GM23338 (cell line): ENCODE results near the gene ZNF318. TPM values are rescaled to one million over a fixed set of nuclear protein-coding genes. Genes with fewer than 3 reads are reported as not detected.

Experiments used
- ATAC-seq: fragments of 200-7000 bp; cut with Tn5 transposase; 3 replicates; pipeline ENCODE4 v1.9.1; 2020
- DNase-seq: peaks from one replicate; pipeline ENCODE4 v3.0.0-alpha.2; 2015; ENCODE audit warnings: low spot score
- H2AFZ ChIP-seq: fragments of 200-600 bp; sonication (generic); 2 replicates; pipeline ENCODE4 v1.8.0; 2016; ENCODE audit warnings: antibody characterized with exemption, mild to moderate bottlenecking, moderate library complexity
- H3F3A ChIP-seq: fragments of 200-600 bp; sonication (generic); replicated peaks from 2 replicates; pipeline ENCODE4 v1.8.0; 2017; ENCODE audit warnings: antibody characterized with exemption, mixed run types, low read depth
- H3K27ac ChIP-seq: fragments of 200-600 bp; sonication (generic); 2 replicates; pipeline ENCODE4 v1.6.1; 2016; ENCODE audit warnings: low read depth
- H3K27me3 ChIP-seq: fragments of 200-600 bp; sonication (generic); 2 replicates; pipeline ENCODE4 v1.8.0; 2016; ENCODE audit warnings: mild to moderate bottlenecking, mixed run types, moderate library complexity; ENCODE audit not compliant: insufficient read depth
- H3K36me3 ChIP-seq: fragments of 200-600 bp; sonication (generic); 2 replicates; pipeline ENCODE4 v1.8.0; 2016; ENCODE audit warnings: mild to moderate bottlenecking; ENCODE audit not compliant: insufficient read depth
- H3K4me1 ChIP-seq: fragments of 200-600 bp; sonication (generic); 2 replicates; pipeline ENCODE4 v1.8.0; 2016; ENCODE audit warnings: mild to moderate bottlenecking, moderate library complexity; ENCODE audit not compliant: insufficient read depth
- H3K4me2 ChIP-seq: fragments of 200-600 bp; sonication (generic); 2 replicates; pipeline ENCODE4 v1.7.1; 2017; ENCODE audit warnings: mixed run types
- H3K4me3 ChIP-seq: fragments of 200-600 bp; sonication (generic); 2 replicates; pipeline ENCODE4 v1.6.1; 2016; ENCODE audit warnings: mixed run types
- H3K79me2 ChIP-seq: fragments of 200-600 bp; sonication (generic); replicated peaks from 2 replicates; pipeline ENCODE4 v1.8.0; 2017; ENCODE audit warnings: mild to moderate bottlenecking; ENCODE audit not compliant: insufficient read depth
- H3K9me2 ChIP-seq: fragments of 200-600 bp; sonication (generic); 2 replicates; pipeline ENCODE4 v1.8.0; 2017; ENCODE audit not compliant: insufficient read depth
- H4K20me1 ChIP-seq: fragments of 200-600 bp; sonication (generic); replicated peaks from 2 replicates; pipeline ENCODE4 v1.8.0; 2017; ENCODE audit warnings: mild to moderate bottlenecking; ENCODE audit not compliant: insufficient read depth
- H3K27ac Mint-ChIP-seq: 2 replicates; pipeline ENCODE4 v1.8.0; 2020; ENCODE audit warnings: inconsistent platforms, mild to moderate bottlenecking, moderate library complexity, mixed read lengths
- H3K27me3 Mint-ChIP-seq: 3 replicates; pipeline ENCODE4 v1.8.0; 2022; ENCODE audit warnings: low read depth, mild to moderate bottlenecking, moderate library complexity, mixed read lengths, inconsistent platforms; ENCODE audit not compliant: insufficient read depth, poor library complexity
- H3K36me3 Mint-ChIP-seq: 3 replicates; pipeline ENCODE4 v1.8.0; 2021; ENCODE audit warnings: low read depth, mild to moderate bottlenecking, inconsistent platforms, moderate library complexity, mixed read lengths
- H3K4me1 Mint-ChIP-seq: 3 replicates; pipeline ENCODE4 v1.8.0; 2020; ENCODE audit warnings: mild to moderate bottlenecking, inconsistent platforms, mixed read lengths
- H3K4me3 Mint-ChIP-seq: 3 replicates; pipeline ENCODE4 v1.8.0; 2021; ENCODE audit warnings: moderate library complexity, mild to moderate bottlenecking, inconsistent platforms, mixed read lengths
- H3K9me3 Mint-ChIP-seq: 3 replicates; pipeline ENCODE4 v1.8.0; 2020; ENCODE audit warnings: moderate library complexity, mild to moderate bottlenecking, inconsistent platforms, mixed read lengths
- CTCF ChIP-seq, 2 experiments: fragments of 200-600 bp in 1 of 2; sonication (generic) in 1 of 2; conservative IDR thresholded peaks; 2 replicates each; pipeline versions ENCODE4 v1.5.1 to v1.6.1; 2016 to 2017; ENCODE audit warnings: antibody characterized with exemption in 2 of 2, low read depth in 2 of 2, mild to moderate bottlenecking in 2 of 2, moderate library complexity in 1 of 2
- ETS1 ChIP-seq: IDR thresholded peaks from 2 replicates; pipeline ENCODE4 v1.6.1; 2016; ENCODE audit warnings: antibody characterized with exemption
- EZH2 ChIP-seq: fragments of 200-600 bp; sonication (generic); IDR thresholded peaks from one replicate; pipeline ENCODE4 v1.8.0; 2017; ENCODE audit warnings: antibody characterized with exemption, mild to moderate bottlenecking, low read depth; ENCODE audit not compliant: unreplicated experiment
- JUNB ChIP-seq: IDR thresholded peaks from one replicate; pipeline ENCODE4 v1.6.1; 2016; ENCODE audit warnings: antibody characterized with exemption; ENCODE audit not compliant: unreplicated experiment
- NANOG ChIP-seq: IDR thresholded peaks from 2 replicates; pipeline ENCODE4 v1.6.1; 2016; ENCODE audit warnings: antibody characterized with exemption, borderline replicate concordance
- REST ChIP-seq: IDR thresholded peaks from one replicate; pipeline ENCODE4 v1.6.1; 2018; ENCODE audit warnings: antibody characterized with exemption; ENCODE audit not compliant: unreplicated experiment
- STAT1 ChIP-seq: IDR thresholded peaks from one replicate; pipeline ENCODE4 v1.6.1; 2016; ENCODE audit warnings: antibody characterized with exemption; ENCODE audit not compliant: unreplicated experiment
- ZNF114 ChIP-seq: fragments of 250-450 bp; sonication (Bioruptor Pico); IDR thresholded peaks from 2 replicates; pipeline ENCODE4 v1.5.0; 2020; ENCODE audit warnings: mild to moderate bottlenecking, moderate library complexity
- ZNF462 ChIP-seq: fragments of 250-450 bp; sonication (Bioruptor Pico); IDR thresholded peaks from 2 replicates; pipeline ENCODE4 v1.5.0; 2020; ENCODE audit warnings: mild to moderate bottlenecking, moderate library complexity
- polyA plus RNA-seq: library from polyadenylated mRNA; unstranded; fragments of >200 nt; fragmentation: Nextera tagmentation; extraction: Ambion mirVana; gene quantifications from 2 replicates; pipeline ENCODE4 v1.2.1, GENCODE V29; 2016
- total RNA-seq: library from RNA; depleted of rRNA; stranded (reverse); fragments of >200 nt; shearing (Covaris generic); gene quantifications from 2 replicates; pipeline ENCODE4 v1.2.3, GENCODE V29; 2014

ZNF318 gene
- total and polyA plus RNA-seq, 2 experiments from 2014 or later = 8.7 to 19.5 TPM

- Histone ChIP-seq H3K36me3 (no peaks in the 10 kb centered on the region), H2AFZ (no peak overlapping the region; the same call in 1 of the 2 replicates), H3K27me3 (no peaks in the 10 kb centered on the region), H4K20me1 (no peaks in the 10 kb centered on the region), H3K4me2 (no peak overlapping the region), H3F3A (no peaks in the 10 kb centered on the region), H3K4me3 (no peak overlapping the region), H3K9me2 (no peaks in the 10 kb centered on the region), H3K79me2 (no peaks in the 10 kb centered on the region), H3K4me1 (0 out of 2 replicates have a peak, but pooled peaks cover 5% of the 10 kb centered on the region), H3K27ac (no peak overlapping the region)
- Mint-ChIP-seq H3K4me1 (peaks cover 39% of the 10 kb centered on the region), H3K9me3 (no peaks in the 10 kb centered on the region; the same call in 2 of the 3 replicates), H3K36me3 (no peaks in the 10 kb centered on the region; the same call in 2 of the 3 replicates), H3K27me3 (peaks cover 16% of the 10 kb centered on the region), H3K4me3 (no peak overlapping the region), H3K27ac (no peak overlapping the region)
- ATAC-seq (no peak; the same call in 1 of the 3 replicates), DNase-seq (no peak)
- TF ChIP-seq STAT1 = no peak
- TF ChIP-seq ETS1 = no peak
- no peak for TF ChIP-seq EZH2
- no peak for TF ChIP-seq ZNF114 (CRISPR knock-in tag)
- no peak for TF ChIP-seq NANOG
- no peak for TF ChIP-seq CTCF (conservative IDR thresholded peaks at IDR 0.05; ENCODE audit: low read depth in 2 of 2)
These were observed 26.3 kb upstream of the ZNF318 start for GRCh38 chr6:43395776-43396175.

- no peak overlapping the region for H3K27ac ChIP-seq
- no peaks in the 10 kb centered on the region for H3K27me3 ChIP-seq
- Mint-ChIP-seq H3K4me1 (peaks cover 45% of the 10 kb centered on the region), H3K27ac (no peak overlapping the region), H3K36me3 (no peaks in the 10 kb centered on the region; the same call in 2 of the 3 replicates), H3K4me3 (no peak overlapping the region), H3K9me3 (no peaks in the 10 kb centered on the region; the same call in 2 of the 3 replicates), H3K27me3 (peaks cover 14% of the 10 kb centered on the region)
- H2AFZ ChIP-seq = no peak overlapping the region
- H3K36me3 ChIP-seq = no peaks in the 10 kb centered on the region
- no peaks in the 10 kb centered on the region for H4K20me1 ChIP-seq
- peaks cover 13% of the 10 kb centered on the region for H3K4me1 ChIP-seq
- H3K4me3 ChIP-seq = no peak overlapping the region
- H3K79me2 ChIP-seq = no peaks in the 10 kb centered on the region
- no peak for ATAC-seq
- H3F3A ChIP-seq = no peaks in the 10 kb centered on the region
- H3K9me2 ChIP-seq = no peaks in the 10 kb centered on the region
- no peak for DNase-seq
- no peak overlapping the region for H3K4me2 ChIP-seq
- TF ChIP-seq JUNB (no peak), ZNF114 (CRISPR knock-in tag) (no peak), REST (no peak), STAT1 (no peak), ZNF462 (CRISPR knock-in tag) (no peak)
These were observed 25.5 kb upstream of the ZNF318 start for GRCh38 chr6:43394982-43395381.
